ENCODE measurements around the gene CD99L2. TPM values are rescaled to one million over a fixed set of nuclear protein-coding genes. Genes with fewer than 3 reads are reported as not detected.

Gene CD99L2
- total RNA-seq, 2 experiments from 2014 or later: 5.9 to 12.3 TPM

DNA sequence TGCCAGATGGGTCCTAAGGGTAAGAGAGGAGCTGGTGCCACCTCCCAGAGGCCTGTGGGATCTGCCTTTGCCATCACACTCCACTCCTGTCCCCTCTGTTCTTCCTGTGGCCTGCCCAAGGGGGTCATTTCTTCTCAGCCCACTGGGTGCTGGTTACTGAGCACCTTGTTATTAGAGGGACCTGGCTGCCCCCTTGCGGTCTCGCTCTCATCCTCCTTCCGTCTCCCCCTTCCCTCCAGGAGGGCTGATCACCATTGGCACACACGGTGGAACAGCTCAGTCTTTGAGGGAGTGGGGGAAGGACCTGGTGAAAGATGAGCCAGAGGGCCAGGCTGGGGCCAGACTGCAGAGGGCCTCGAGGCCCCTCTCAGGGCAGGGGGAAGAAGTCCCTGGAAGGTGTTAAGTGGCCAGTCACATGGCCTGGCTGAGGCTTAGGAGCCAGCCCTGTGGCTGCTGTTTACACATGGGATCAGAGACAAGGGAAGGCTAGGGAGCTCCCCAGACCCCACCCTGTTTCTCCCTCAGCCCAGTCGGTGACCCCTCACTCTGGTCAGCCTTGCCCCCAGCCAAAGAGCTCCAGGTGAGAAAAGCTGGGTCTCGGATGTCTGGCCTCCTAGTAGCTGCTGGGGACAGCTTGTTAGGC, 137.2 kb downstream of the CD99L2 start:
- ChIA-PET CTCF (ENCODE audit: unreplicated experiment) (no interaction called here), POLR2A (interaction anchor here (0.6 kb wide), 1 partner anchor 787 kb away, joined by 3 read pairs; no protein-coding TSS in a partner anchor)
- Histone ChIP-seq H3K4me2 (ENCODE audit: low read length) (no peak overlapping the region), H4K20me1 (ENCODE audit: insufficient read depth, low read length) (no peaks in the 10 kb centered on the region), H3K9me3 (ENCODE audit: low read length) (no peaks in the 10 kb centered on the region), H3K79me2 (ENCODE audit: insufficient read depth, low read depth, low read length) (no peaks in the 10 kb centered on the region), H3K36me3 (ENCODE audit: insufficient read depth, low read length) (peaks cover 18% of the 10 kb centered on the region), H3K4me1 (ENCODE audit: insufficient read depth, low read length, poor library complexity, severe bottlenecking) (no peaks in the 10 kb centered on the region), H2AFZ (ENCODE audit: low read length) (no peak overlapping the region), H3K4me3 (ENCODE audit: low read depth, low read length, poor library complexity, severe bottlenecking) (no peak overlapping the region), H3K27ac (ENCODE audit: low read depth, low read length, poor library complexity, severe bottlenecking) (no peak overlapping the region), H3K9me2 (ENCODE audit: insufficient read depth, low read length) (no peaks in the 10 kb centered on the region)
- TF ChIP-seq EZH2phosphoT487 (IDR thresholded peaks at IDR 0.05; ENCODE audit: borderline replicate concordance, low read depth, low read length): no peak
- TF ChIP-seq, protein P1, sequence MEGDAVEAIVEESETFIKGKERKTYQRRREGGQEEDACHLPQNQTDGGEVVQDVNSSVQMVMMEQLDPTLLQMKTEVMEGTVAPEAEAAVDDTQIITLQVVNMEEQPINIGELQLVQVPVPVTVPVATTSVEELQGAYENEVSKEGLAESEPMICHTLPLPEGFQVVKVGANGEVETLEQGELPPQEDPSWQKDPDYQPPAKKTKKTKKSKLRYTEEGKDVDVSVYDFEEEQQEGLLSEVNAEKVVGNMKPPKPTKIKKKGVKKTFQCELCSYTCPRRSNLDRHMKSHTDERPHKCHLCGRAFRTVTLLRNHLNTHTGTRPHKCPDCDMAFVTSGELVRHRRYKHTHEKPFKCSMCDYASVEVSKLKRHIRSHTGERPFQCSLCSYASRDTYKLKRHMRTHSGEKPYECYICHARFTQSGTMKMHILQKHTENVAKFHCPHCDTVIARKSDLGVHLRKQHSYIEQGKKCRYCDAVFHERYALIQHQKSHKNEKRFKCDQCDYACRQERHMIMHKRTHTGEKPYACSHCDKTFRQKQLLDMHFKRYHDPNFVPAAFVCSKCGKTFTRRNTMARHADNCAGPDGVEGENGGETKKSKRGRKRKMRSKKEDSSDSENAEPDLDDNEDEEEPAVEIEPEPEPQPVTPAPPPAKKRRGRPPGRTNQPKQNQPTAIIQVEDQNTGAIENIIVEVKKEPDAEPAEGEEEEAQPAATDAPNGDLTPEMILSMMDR (conservative IDR thresholded peaks at IDR 0.05; ENCODE audit: low read length): no peak
- BruUV-seq (replicated peaks): no TSS peak
- intact Hi-C loops (cut with micrococcal nuclease; ENCODE audit: unreplicated experiment): no loop called here
- DNase-seq (ENCODE audit: low spot score): no peak

DNA sequence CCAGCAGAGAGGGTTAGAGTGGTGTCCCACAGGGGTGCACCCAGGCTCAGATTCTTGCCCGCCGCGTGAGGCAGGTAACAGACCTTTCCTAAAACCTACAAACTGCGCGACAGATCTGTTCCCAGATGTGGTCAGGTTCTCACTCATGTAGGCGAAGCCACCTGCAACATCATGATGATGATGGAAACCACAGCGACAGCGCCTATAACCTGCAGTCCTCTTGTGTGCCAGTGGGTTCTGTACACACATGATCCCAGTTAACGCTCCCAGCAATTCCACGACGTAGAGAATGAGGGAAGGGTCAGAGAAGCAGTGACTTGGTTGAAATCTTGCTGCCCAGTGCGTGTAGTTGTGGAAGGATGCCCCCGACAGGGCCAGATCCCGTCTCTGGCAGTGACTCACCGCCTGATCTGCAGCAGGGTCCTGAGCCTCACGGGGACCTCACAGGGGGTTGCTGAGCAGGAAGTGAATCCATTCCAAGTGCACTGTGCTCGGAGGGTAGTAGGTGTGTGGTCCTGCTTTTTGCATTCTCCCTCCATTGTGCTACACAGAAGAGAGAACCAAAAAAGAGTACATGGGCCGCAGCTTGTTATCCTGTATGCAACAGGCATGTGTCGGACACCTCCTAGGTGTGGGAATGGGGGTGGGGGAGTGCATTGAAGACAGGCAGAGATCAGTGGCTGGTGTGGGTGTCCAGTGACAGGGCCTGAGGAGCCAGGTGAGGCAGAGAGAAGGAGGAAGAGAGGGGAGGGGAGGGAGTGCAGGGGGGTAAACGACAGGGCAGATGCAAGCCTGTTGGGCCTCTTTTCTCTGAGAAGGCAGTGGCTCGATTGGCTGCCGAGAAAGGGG, 138.7 kb downstream of the CD99L2 start:
- ChIA-PET CTCF (ENCODE audit: unreplicated experiment) (no interaction called here), POLR2A (no interaction called here)
- TF ChIP-seq, protein P1 (conservative IDR thresholded peaks at IDR 0.05; ENCODE audit: low read length): no peak
- TF ChIP-seq EZH2phosphoT487 (IDR thresholded peaks at IDR 0.05; ENCODE audit: borderline replicate concordance, low read depth, low read length): no peak
- intact Hi-C loops (cut with micrococcal nuclease; ENCODE audit: unreplicated experiment): no loop called here
- H3K4me2 ChIP-seq (ENCODE audit: low read length): no peak overlapping the region
- H3K4me3 ChIP-seq (ENCODE audit: low read depth, low read length, poor library complexity, severe bottlenecking): no peak overlapping the region
- no peaks in the 10 kb centered on the region for H4K20me1 ChIP-seq (ENCODE audit: insufficient read depth, low read length)
- H3K9me2 ChIP-seq (ENCODE audit: insufficient read depth, low read length): no peaks in the 10 kb centered on the region
- H3K36me3 ChIP-seq (ENCODE audit: insufficient read depth, low read length): peaks cover 10% of the 10 kb centered on the region; the same call in 1 of the 2 replicates
- no peaks in the 10 kb centered on the region for H3K9me3 ChIP-seq (ENCODE audit: low read length)
- no peaks in the 10 kb centered on the region for H3K79me2 ChIP-seq (ENCODE audit: insufficient read depth, low read depth, low read length)
- H2AFZ ChIP-seq (ENCODE audit: low read length): no peak overlapping the region
- DNase-seq (ENCODE audit: low spot score): no peak
- no peaks in the 10 kb centered on the region for H3K4me1 ChIP-seq (ENCODE audit: insufficient read depth, low read length, poor library complexity, severe bottlenecking)
- no TSS peak for BruUV-seq (replicated peaks)
- H3K27ac ChIP-seq (ENCODE audit: low read depth, low read length, poor library complexity, severe bottlenecking): no peak overlapping the region

DNA sequence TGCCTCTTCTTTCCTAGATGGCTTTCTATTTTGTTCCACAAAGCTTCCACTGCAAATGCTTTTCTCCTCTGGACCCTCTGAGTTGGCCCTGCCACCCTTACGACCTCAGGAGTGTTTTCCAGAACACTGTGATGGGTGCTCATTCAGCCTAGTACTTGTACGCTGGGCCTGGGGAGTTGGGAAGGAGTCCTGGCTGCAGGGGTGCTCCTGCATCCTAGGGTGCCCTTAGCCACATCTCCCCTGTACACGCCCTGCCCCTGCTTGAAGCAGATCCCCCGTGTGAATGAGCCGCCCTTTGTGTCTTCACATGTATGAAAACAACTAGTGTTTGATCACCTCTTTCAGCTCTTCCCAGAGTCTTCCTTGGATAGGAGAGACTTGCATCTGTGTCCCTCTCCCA, 141.1 kb downstream of the CD99L2 start:
- Histone ChIP-seq H3K4me2 (ENCODE audit: low read length) (no peak overlapping the region), H3K79me2 (ENCODE audit: insufficient read depth, low read depth, low read length) (no peaks in the 10 kb centered on the region), H3K4me3 (ENCODE audit: low read depth, low read length, poor library complexity, severe bottlenecking) (no peak overlapping the region), H3K4me1 (ENCODE audit: insufficient read depth, low read length, poor library complexity, severe bottlenecking) (no peaks in the 10 kb centered on the region), H3K36me3 (ENCODE audit: insufficient read depth, low read length) (peaks cover 31% of the 10 kb centered on the region), H3K9me3 (ENCODE audit: low read length) (no peaks in the 10 kb centered on the region), H3K9me2 (ENCODE audit: insufficient read depth, low read length) (no peaks in the 10 kb centered on the region), H3K27ac (ENCODE audit: low read depth, low read length, poor library complexity, severe bottlenecking) (no peak overlapping the region), H4K20me1 (ENCODE audit: insufficient read depth, low read length) (no peaks in the 10 kb centered on the region), H2AFZ (ENCODE audit: low read length) (no peak overlapping the region)
- intact Hi-C loops (cut with micrococcal nuclease; ENCODE audit: unreplicated experiment): no loop called here
- DNase-seq (ENCODE audit: low spot score): no peak
- POLR2A ChIA-PET: no interaction called here
- BruUV-seq (replicated peaks): no TSS peak
- no peak for TF ChIP-seq EZH2phosphoT487 (IDR thresholded peaks at IDR 0.05; ENCODE audit: borderline replicate concordance, low read depth, low read length)
- TF ChIP-seq, protein P1 (conservative IDR thresholded peaks at IDR 0.05; ENCODE audit: low read length): no peak
- CTCF ChIA-PET (ENCODE audit: unreplicated experiment): no interaction called here

Data from OCI-LY7 (cell line).